ENCODE results near the gene HOXA6. TPM values are rescaled to one million over a fixed set of nuclear protein-coding genes. Genes with fewer than 3 reads are reported as not detected.
A peak's percentile ranks its signal among the peaks of the same experiment; 100 is the strongest.

The HOXA6 gene
- polyA plus RNA-seq, 12 donors: 4.1 to 14.4 (median 6.8) TPM; not detected in 1

- DNase-seq: no peak
Measured at GRCh38 chr7:27140126-27140857, 7.3 kb downstream of the HOXA6 start.

- DNase-seq: no peak
Measured at GRCh38 chr7:27139334-27140125, 8.0 kb downstream of the HOXA6 start.

DNA sequence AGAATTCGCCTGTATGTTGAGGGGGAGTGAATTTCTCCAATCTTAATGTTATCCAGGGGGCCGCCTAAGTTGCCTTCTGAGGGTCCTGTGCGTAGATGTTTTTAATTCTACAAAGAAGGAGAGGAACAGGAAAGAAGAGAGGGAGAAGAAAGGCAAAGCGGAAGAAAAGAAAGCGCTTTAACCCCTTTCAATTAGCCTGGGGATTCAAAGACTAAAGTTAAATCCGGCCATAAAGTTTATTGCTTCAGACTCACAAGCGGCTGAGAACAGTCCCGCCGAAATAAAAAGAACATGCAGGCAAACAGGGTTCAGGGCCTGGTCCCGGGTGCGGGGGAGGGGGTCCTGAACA, 8.6 kb downstream of the HOXA6 start:
- DNase-seq: no peak

- no peak for DNase-seq
Measured at GRCh38 chr7:27138472-27138871, 9.1 kb downstream of the HOXA6 start.

GRCh38 chr7:27137640-27138315, 9.8 kb downstream of the HOXA6 start:
- no peak for DNase-seq

DNA sequence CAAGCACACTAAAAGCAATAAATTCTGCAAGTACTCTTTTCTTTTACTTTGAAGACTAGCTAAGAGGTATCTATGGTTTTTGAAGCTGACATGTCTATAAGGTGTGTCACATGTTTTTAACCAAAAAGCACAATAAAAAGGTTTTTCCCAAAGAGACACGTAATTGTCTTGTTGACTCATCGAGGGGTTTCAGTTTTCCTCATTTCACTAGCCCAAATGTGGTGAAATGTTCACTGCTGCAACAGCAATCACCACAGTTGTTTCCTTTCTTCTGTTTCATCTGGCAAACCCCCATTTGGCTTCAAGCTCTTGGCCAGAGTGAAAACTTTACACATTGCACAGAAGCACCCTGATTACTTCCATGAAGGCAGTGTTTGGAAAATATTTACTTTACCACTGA, 13.2 kb downstream of the HOXA6 start:
- DNase-seq: no peak

DNA sequence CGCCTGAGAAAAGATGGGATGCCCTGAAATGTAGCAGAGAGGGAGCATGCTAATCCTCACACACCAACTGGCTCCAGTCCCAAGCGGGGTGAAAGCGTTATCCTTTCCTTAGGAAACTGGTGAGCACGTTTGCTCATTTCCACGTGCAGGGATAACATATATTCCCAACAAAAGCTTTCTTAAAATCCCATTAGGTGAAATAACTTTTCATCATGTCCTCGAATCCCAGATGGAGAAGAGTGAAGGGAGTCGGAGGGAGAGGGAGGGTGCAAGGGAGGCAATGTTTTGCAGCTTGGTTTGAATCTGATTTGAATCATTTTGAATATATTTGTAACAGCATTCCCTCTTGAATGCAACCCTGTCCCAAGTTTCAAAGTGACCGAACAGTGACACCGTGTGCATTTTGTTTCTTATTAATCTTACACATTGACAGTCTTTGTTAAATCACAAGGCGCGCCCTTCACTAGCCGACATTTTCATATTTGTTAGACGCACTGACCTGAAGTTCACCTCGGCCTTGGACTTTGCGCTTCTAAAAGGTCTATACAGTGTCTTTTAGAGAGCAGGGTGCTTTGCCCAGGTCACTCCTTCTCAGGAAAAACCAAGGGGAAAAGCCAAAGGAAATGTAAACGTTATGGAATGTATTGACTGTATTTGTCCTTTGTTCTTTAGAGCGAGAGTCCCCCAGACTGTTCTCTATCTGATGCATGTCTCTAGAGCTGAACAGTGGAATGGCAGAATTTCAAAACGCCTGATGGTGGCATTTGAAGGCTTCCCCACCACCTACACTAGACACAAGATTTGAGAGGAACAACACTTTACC, 14.0 kb downstream of the HOXA6 start:
- no peak for DNase-seq

GRCh38 chr7:27132978-27133377, 14.6 kb downstream of the HOXA6 start:
- no peak for DNase-seq

GRCh38 chr7:27132214-27132613, 15.4 kb downstream of the HOXA6 start:
- no peak for DNase-seq

DNA sequence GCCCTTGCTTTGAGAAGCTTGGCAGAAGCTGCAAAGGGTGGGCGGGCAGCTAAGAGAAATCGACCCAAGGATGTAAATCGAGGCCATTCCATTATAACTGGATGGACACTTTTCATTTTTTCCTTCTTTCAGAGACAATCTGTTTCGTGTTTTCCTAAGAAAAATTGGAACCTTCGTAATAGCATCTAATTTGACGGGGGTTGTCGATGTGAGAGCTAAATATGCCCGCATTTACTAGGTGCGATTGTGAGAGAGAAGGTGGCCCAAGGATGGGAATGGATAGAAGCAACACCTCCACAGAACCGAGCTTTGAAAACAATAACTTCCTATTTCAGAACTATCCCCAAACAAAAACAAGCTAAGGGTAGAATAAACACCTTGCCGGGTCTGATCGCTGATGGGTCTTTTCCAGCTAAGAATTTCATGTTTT, 16.2 kb downstream of the HOXA6 start:
- no peak for DNase-seq

GRCh38 chr7:27130540-27131389, 16.8 kb downstream of the HOXA6 start, which contains the start of gene HOXA4:
TSS of gene HOXA4 (minus strand) at chr7:27130757. CDS start at chr7:27130733, 24 bp downstream.
- peak; percentile 92 for DNase-seq

- DNase-seq: no peak
Measured at GRCh38 chr7:27129729-27130539, 17.6 kb downstream of the HOXA6 start.

- no peak for DNase-seq
Measured at GRCh38 chr7:27128776-27129728, 18.5 kb downstream of the HOXA6 start.

DNA sequence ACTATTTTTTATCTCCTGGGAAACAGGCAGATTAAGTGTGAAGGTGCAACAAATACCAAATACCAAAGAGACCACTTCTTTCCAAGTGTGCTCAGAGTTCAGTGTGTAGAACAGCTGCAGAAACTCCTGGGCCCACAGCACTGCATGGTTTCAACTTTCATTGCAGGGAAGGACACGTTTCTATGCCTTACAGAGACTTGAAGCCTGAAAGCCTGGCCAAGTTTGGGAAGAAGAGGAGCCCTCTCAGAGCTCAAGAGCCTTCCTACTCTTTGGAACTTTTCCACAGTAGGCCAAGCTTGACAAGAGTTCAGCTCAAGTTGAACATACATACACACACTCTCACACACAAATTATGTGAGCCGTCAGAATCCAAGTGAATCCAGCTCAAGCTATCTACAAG, 19.5 kb downstream of the HOXA6 start:
- DNase-seq: no peak

GRCh38 chr7:27126596-27127327, 20.8 kb downstream of the HOXA6 start:
- no peak for DNase-seq

DNA sequence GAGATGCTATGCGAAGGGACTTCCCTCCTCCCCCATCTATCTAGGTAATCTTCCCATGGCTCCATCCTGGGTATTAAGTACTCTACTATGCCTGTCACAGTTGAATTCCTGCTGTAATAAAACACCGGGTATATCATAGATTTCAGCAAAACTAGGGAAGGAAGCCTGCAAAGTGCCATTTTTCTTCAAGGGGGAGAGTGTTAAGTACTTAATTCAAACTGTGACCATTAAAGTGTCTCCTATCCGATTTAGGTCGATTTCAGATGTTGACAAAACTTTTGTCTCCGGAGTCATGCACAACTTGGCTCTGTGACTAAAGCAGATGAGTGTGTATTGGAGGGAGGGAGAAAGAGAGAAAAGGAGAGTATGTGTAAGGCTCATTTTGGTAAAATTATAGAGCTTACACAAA, 21.6 kb downstream of the HOXA6 start:
- no peak for DNase-seq

DNA sequence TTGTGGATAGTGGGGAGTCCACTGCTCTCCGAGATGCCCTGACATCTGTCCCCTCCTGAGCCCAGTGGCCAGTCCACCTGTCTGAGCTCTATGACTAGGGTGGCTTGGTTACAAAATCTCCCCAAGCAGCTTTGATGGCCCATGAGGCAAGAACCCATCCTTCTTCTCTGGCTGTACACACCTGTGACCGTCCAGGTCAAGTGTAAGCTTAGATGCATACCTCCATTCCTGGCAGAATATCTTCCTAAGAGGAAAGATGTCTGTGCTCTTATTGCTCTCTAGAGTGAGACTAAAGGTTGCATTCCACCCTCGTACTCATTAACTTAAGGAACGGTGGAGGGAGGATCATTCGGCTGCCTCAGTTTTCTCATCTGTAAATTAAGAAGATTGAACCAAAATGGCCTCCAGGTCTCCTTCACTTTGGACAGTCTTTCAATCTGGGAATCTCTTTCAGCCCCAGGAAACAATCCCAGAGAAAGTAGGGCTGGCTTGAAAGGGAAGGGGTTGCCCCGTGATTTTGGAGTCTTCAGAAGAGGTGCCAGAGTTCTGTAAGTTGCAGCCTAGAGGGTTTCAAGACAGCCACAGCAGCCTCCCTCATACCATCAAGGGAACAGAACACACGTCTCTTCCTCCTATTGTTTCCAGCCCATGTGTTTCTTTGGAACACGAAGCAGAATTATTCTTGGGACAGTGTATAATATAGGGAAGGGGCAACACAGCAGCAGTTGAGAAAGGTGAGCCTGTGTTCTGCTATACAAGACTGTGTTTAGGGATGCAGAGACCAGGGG, 22.5 kb downstream of the HOXA6 start:
- no peak for DNase-seq

All from muscle of arm (tissue), 12 donors.